Tibial nerve (tissue), 3 donors: ENCODE data around the gene CELSR3.

ENCODE experiments used
- CTCF ChIP-seq, 5 experiments: fragments of 200-600 bp in 3 of 5; fragments of 450-650 bp in 2 of 5; sonication (generic) in 3 of 5; IDR thresholded peaks; one replicate each; pipeline ENCODE4 v1.5.1; 2016 to 2019; ENCODE audit warnings: antibody characterized with exemption in 5 of 5, mild to moderate bottlenecking in 3 of 5, moderate library complexity in 2 of 5
- POLR2A ChIP-seq, 2 donors: fragments of 450-650 bp; IDR thresholded peaks; one replicate each; pipeline ENCODE4 v1.6.1; 2017; ENCODE audit warnings: antibody characterized with exemption in 2 of 2, mild to moderate bottlenecking in 2 of 2, moderate library complexity in 2 of 2

GRCh38 chr3:48594417-48595049, 68.2 kb downstream of the CELSR3 start:
- TF ChIP-seq CTCF (IDR thresholded peaks at IDR 0.05) (no peak), POLR2A (IDR thresholded peaks at IDR 0.05) (no peak)
